ENCODE measurements around the gene NT5C3B. TPM values are rescaled to one million over a fixed set of nuclear protein-coding genes. Genes with fewer than 3 reads are reported as not detected.
A peak's percentile ranks its signal among the peaks of the same experiment; 100 is the strongest.
"Not testable (repeated sequence)": the region's sequence is repeated elsewhere in the genome, so short reads cannot be mapped to it uniquely, and the experiment has no call there.

The NT5C3B gene
- total and polyA plus RNA-seq, 4 donors = 34.9 to 68.5 (median 37.9) TPM

DNA sequence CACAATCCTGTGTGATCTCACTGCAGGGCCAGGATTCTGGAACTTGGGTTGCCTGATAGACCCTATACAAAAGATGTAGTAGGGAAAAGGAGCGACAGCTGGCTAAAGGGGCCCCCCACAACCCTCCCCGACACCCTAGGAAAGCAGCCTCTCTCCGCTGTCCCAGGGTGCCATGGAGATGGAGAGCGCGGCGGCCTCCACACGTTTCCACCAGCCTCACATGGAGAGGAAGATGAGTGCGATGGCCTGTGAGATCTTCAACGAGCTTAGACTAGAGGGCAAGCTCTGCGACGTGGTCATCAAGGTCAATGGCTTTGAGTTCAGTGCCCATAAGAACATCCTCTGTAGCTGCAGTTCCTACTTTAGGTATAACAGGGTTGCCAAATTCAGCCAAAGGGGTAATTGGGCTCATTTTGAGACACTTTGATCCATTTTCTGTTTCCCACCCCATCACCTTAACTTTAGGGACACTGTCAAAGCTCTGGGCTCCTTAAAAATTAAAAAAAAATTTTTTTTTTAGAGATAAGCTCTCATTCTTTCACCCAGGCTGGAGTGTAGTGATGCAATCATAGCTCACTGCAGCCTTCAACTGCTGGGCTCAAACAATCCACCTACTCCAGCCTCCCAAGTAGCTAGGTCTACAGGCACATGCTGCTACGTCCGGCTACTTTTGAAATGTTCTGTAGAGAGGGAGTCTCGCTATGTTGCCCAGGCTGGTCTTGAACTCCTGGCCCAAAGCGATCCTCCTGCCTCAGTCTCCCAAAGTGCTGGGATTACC is 1.9 kb upstream of the NT5C3B start, which contains the start of gene KLHL10:
TSS of gene KLHL10 (plus strand) at position 65 of the 778 bp plus-strand sequence. CDS start at position 173, 108 bp downstream.
- ATAC-seq (ENCODE audit: insufficient read depth, low FRiP score) (no peak), DNase-seq (no peak)
- H3K27me3 ChIP-seq (ENCODE audit: control insufficient read depth in 3 of 3, insufficient read depth in 3 of 3, low read length in 2 of 3) = no peaks in the 10 kb centered on the region
- H3K27ac ChIP-seq (ENCODE audit: low read depth in 1 of 2, low read length in 1 of 2) = no peak within 1 kb of the TSS
- H3K4me1 ChIP-seq (ENCODE audit: control insufficient read depth in 5 of 5, insufficient read depth in 5 of 5, low read length in 5 of 5) = peaks cover 1 to 8% (median 5%) of the 10 kb centered on the region in 5 donors
- H3K9me3 ChIP-seq (ENCODE audit: control insufficient read depth in 4 of 4, insufficient read depth in 3 of 4, low read length in 3 of 4) = no peaks in the 10 kb centered on the region
- H3K9ac ChIP-seq (ENCODE audit: insufficient read depth in 1 of 2, low read length in 2 of 2) = no peak within 1 kb of the TSS
- H3K36me3 ChIP-seq (ENCODE audit: control insufficient read depth in 4 of 4, insufficient read depth in 4 of 4, low read length in 4 of 4) = no peaks in the 10 kb centered on the region
- H3K4me3 ChIP-seq = no peak within 1 kb of the TSS
- 95% methylated on average over 15 of the region's 15 CpGs for WGBS, 2 donors
- TF ChIP-seq, protein P1, sequence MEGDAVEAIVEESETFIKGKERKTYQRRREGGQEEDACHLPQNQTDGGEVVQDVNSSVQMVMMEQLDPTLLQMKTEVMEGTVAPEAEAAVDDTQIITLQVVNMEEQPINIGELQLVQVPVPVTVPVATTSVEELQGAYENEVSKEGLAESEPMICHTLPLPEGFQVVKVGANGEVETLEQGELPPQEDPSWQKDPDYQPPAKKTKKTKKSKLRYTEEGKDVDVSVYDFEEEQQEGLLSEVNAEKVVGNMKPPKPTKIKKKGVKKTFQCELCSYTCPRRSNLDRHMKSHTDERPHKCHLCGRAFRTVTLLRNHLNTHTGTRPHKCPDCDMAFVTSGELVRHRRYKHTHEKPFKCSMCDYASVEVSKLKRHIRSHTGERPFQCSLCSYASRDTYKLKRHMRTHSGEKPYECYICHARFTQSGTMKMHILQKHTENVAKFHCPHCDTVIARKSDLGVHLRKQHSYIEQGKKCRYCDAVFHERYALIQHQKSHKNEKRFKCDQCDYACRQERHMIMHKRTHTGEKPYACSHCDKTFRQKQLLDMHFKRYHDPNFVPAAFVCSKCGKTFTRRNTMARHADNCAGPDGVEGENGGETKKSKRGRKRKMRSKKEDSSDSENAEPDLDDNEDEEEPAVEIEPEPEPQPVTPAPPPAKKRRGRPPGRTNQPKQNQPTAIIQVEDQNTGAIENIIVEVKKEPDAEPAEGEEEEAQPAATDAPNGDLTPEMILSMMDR (IDR thresholded peaks at IDR 0.05; ENCODE audit: control extremely low read depth, extremely low read depth) = no peak

DNA sequence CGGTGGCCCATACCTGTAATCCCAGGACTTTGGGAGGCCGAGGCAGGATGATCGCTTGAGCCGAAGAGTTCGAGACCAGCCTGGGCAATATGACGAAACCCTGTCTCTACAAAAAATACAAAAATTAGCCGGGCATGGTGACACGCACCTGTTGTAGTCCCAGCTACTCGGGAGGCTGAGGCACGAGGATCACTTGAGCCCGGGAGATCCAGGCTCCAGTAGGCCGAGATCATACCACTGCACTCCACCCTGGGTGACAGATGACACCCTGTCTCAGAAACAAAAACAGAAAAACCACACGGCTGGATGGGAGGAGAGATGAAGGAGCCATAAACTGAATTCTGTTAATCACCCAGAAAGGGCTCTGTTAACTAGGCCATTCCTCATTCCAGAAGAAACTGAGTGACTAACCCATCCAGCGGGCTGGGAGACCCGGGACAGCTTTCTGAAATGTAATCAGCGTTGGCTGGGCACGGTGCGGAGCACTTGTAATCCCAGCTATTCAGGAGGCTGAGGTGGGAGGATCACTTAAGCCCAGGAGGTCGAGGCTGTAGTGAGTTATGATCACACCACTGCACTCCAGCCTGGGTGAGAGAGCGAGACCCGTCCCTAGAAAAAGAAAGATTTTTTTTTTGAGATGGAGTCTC is 641 bp upstream of the NT5C3B start:
- peaks cover 0 to 5% (median 2%) of the 10 kb centered on the region in 4 donors for H3K36me3 ChIP-seq (ENCODE audit: control insufficient read depth in 4 of 4, insufficient read depth in 4 of 4, low read length in 4 of 4)
- peaks cover 1 to 8% (median 5%) of the 10 kb centered on the region in 5 donors for H3K4me1 ChIP-seq (ENCODE audit: control insufficient read depth in 5 of 5, insufficient read depth in 5 of 5, low read length in 5 of 5)
- ATAC-seq (ENCODE audit: insufficient read depth, low FRiP score) (no peak), DNase-seq (no peak)
- no peaks in the 10 kb centered on the region for H3K9me3 ChIP-seq (ENCODE audit: control insufficient read depth in 4 of 4, insufficient read depth in 3 of 4, low read length in 3 of 4)
- H3K27me3 ChIP-seq (ENCODE audit: control insufficient read depth in 3 of 3, insufficient read depth in 3 of 3, low read length in 2 of 3) = no peaks in the 10 kb centered on the region
- H3K4me3 ChIP-seq = peak overlapping the region; percentile 46
- 47 to 60% methylated on average over 21 of the region's 21 CpGs for WGBS, 2 donors
- peak overlapping the region in 1 of 2 donors; percentile 52 for H3K27ac ChIP-seq (ENCODE audit: low read depth in 1 of 2, low read length in 1 of 2)
- H3K9ac ChIP-seq (ENCODE audit: insufficient read depth in 1 of 2, low read length in 2 of 2) = peak overlapping the region in 1 of 2 donors; percentile 62
- TF ChIP-seq, protein P1 (IDR thresholded peaks at IDR 0.05; ENCODE audit: control extremely low read depth, extremely low read depth) = no peak

DNA sequence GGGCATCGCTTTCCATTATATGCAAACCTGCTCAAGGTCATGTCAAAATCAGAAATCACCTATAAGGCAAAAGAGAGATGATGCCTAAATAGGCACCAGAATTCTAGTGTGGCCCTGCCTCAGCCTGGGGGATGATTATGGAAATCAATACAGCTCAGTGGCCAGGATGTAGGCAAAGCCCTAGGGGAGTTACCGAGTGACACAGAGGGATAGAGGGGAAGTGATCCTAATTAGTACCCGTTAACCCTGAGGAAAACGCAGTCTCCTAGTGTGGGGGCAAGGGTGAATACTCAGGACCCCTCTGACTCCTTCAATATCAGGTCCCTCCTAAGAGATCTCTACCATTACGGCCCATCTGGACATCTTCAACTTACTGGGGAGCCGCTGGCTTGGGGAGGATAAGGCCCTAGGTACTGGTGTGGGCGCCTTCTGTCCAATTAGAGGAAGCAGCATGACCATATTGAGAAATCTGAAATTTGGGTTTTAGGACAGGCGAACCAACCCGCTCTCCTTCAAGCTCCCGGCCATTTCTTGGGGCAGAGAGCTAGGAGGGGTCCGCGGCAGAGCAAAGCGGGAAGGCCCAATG is 725 bp downstream of the NT5C3B start:
- H3K9me3 ChIP-seq (ENCODE audit: control insufficient read depth in 4 of 4, insufficient read depth in 3 of 4, low read length in 3 of 4) = no peaks in the 10 kb centered on the region
- peak overlapping the region; percentile 87 for H3K4me3 ChIP-seq
- no peaks in the 10 kb centered on the region for H3K27me3 ChIP-seq (ENCODE audit: control insufficient read depth in 3 of 3, insufficient read depth in 3 of 3, low read length in 2 of 3)
- WGBS, 2 donors = 20 to 22% methylated on average over 13 of the region's 13 CpGs
- DNase-seq (no peak), ATAC-seq (ENCODE audit: insufficient read depth, low FRiP score) (peak; percentile 21)
- TF ChIP-seq, protein P1 (IDR thresholded peaks at IDR 0.05; ENCODE audit: control extremely low read depth, extremely low read depth) = no peak
- peak overlapping the region; percentile 63 to 70 for H3K9ac ChIP-seq (ENCODE audit: insufficient read depth in 1 of 2, low read length in 2 of 2)
- H3K27ac ChIP-seq (ENCODE audit: low read depth in 1 of 2, low read length in 1 of 2) = peak overlapping the region; percentile 52 to 65
- H3K4me1 ChIP-seq (ENCODE audit: control insufficient read depth in 5 of 5, insufficient read depth in 5 of 5, low read length in 5 of 5) = peaks cover 1 to 8% (median 5%) of the 10 kb centered on the region in 5 donors
- H3K36me3 ChIP-seq (ENCODE audit: control insufficient read depth in 4 of 4, insufficient read depth in 4 of 4, low read length in 4 of 4) = peaks cover 5 to 12% (median 9%) of the 10 kb centered on the region in 4 donors

DNA sequence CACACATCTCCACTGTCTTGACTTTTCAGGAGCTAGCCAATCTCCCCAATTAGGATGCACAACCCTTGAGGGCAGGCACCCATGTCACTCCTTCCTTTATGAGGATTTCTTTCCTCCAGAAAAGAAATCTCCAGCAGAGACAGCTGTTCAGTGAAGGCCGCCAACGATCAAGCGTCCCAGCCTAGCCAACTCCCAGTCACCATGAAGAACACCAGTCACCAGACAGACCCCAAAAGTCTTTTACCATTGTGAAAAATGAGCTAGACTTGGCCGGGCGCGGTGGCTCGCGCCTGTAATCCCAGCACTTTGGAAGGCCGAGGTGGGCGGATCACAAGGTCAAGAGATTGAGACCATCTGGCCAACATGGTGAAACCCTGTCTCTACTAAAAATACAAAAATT is 6.1 kb downstream of the NT5C3B start:
- not testable (repeated sequence) for H3K9ac ChIP-seq (ENCODE audit: insufficient read depth in 1 of 2, low read length in 2 of 2); H3K4me3 ChIP-seq; H3K27ac ChIP-seq (ENCODE audit: low read depth in 1 of 2, low read length in 1 of 2); H3K4me1 ChIP-seq (ENCODE audit: control insufficient read depth in 5 of 5, insufficient read depth in 5 of 5, low read length in 5 of 5); H3K9me3 ChIP-seq (ENCODE audit: control insufficient read depth in 4 of 4, insufficient read depth in 3 of 4, low read length in 3 of 4); ATAC-seq (ENCODE audit: insufficient read depth, low FRiP score); DNase-seq; H3K27me3 ChIP-seq (ENCODE audit: control insufficient read depth in 3 of 3, insufficient read depth in 3 of 3, low read length in 2 of 3)
- H3K36me3 ChIP-seq (ENCODE audit: control insufficient read depth in 4 of 4, insufficient read depth in 4 of 4, low read length in 4 of 4) = peaks cover 16 to 42% (median 29%) of the 10 kb centered on the region in 4 donors
- 86 to 90% methylated on average over 10 of the region's 10 CpGs for WGBS, 2 donors
